OCI-LY3 (cell line): ENCODE measurements around the gene CFAP92.

ENCODE experiments used
- H2AFZ ChIP-seq: fragments of 200-600, 300-600 bp; shearing (Covaris generic); 2 replicates; pipeline ENCODE4 v1.6.0; 2014; ENCODE audit warnings: antibody characterized with exemption, low read depth, low read length
- H3K27ac ChIP-seq: fragments of 200-600, 300-600 bp; sonication (generic); 2 replicates; pipeline ENCODE4 v1.5.1; 2014; ENCODE audit warnings: mild to moderate bottlenecking, low read length, moderate library complexity, mixed read lengths
- H3K27me3 ChIP-seq: fragments of 200-600, 300-600 bp; sonication (generic); 2 replicates; pipeline ENCODE4 v1.6.1; 2014; ENCODE audit warnings: low read depth, low read length, mixed read lengths
- H3K36me3 ChIP-seq: fragments of 200-600, 300-600 bp; sonication (generic); replicated peaks from 2 replicates; pipeline ENCODE3; 2014; ENCODE audit warnings: low read depth, low read length, mixed read lengths
- H3K4me1 ChIP-seq: fragments of 300-600, 200-600 bp; sonication (generic); 2 replicates; pipeline ENCODE4 v1.6.1; 2014; ENCODE audit warnings: low read length, mixed read lengths
- H3K4me2 ChIP-seq: fragments of 200-600, 300-600 bp; sonication (generic); 2 replicates; pipeline ENCODE4 v1.6.1; 2014; ENCODE audit warnings: low read length, mixed read lengths
- H3K4me3 ChIP-seq: fragments of 300-600, 200-600 bp; sonication (generic); 2 replicates; pipeline ENCODE4 v1.5.1; 2014; ENCODE audit warnings: antibody characterized with exemption, mild to moderate bottlenecking, low read length, moderate library complexity
- H3K79me2 ChIP-seq: fragments of 300-600, 200-600 bp; shearing (Covaris generic); 2 replicates; pipeline ENCODE4 v1.6.1; 2014; ENCODE audit warnings: mild to moderate bottlenecking, low read length, mixed read lengths
- H3K9ac ChIP-seq: fragments of 300-600, 200-600 bp; shearing (Covaris generic); 2 replicates; pipeline ENCODE4 v1.6.0; 2014; ENCODE audit warnings: mild to moderate bottlenecking, low read length, moderate library complexity
- H3K9me3 ChIP-seq: fragments of 200-600, 300-600 bp; shearing (Covaris generic); 2 replicates; pipeline ENCODE4 v1.6.1; 2014; ENCODE audit warnings: low read length, mixed read lengths; ENCODE audit not compliant: insufficient read depth
- H4K20me1 ChIP-seq: fragments of 200-600, 300-600 bp; sonication (generic); 2 replicates; pipeline ENCODE4 v1.6.1; 2016; ENCODE audit warnings: low read length, mixed read lengths; ENCODE audit not compliant: insufficient read depth
- CTCF ChIP-seq: fragments of 200-600, 300-600 bp; sonication (generic); IDR thresholded peaks from 2 replicates; pipeline ENCODE4 v1.5.1; 2014; ENCODE audit warnings: antibody characterized with exemption, low read length, low read depth
- EZH2phosphoT487 ChIP-seq: fragments of 200-600 bp; shearing (Covaris generic); IDR thresholded peaks from 2 replicates; pipeline ENCODE4 v1.6.1; 2018; ENCODE audit warnings: antibody characterized with exemption, mixed run types, low read depth

The CFAP92 gene

GRCh38 chr3:128983293-128984069, 10.4 kb downstream of the CFAP92 start:
- Histone ChIP-seq H3K4me1 (no peaks in the 10 kb centered on the region), H3K4me2 (no peak overlapping the region), H3K27ac (no peak overlapping the region), H2AFZ (no peak overlapping the region), H3K4me3 (no peak overlapping the region), H3K36me3 (no peaks in the 10 kb centered on the region), H3K9me3 (no peaks in the 10 kb centered on the region), H4K20me1 (no peaks in the 10 kb centered on the region), H3K9ac (no peak overlapping the region), H3K79me2 (no peaks in the 10 kb centered on the region), H3K27me3 (no peaks in the 10 kb centered on the region)
- no peak for TF ChIP-seq CTCF
- no peak for TF ChIP-seq EZH2phosphoT487

DNA sequence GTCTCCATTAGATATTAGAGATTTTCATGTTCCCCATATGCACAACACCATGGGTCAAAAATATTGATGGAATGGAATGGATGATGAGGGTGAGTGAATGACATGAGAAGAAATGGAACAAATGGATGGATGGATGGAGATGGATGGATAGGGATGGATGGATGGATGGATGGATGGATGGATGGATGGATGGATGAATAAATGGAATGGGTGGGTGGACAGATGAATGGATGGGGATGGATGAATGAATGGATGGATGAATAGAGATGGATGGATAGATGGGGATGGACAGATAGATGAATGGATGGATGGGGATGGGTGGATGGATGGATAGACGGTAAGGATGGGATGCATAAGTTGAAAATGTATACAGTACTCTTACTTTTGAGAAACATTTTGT, 18.6 kb downstream of the CFAP92 start:
- Histone ChIP-seq H3K27me3 (peaks cover 6% of the 10 kb centered on the region; the same call in 1 of the 2 replicates), H3K4me1 (peaks cover 5% of the 10 kb centered on the region; the same call in 1 of the 2 replicates), H2AFZ (no peak overlapping the region), H3K27ac (no peak overlapping the region), H4K20me1 (no peaks in the 10 kb centered on the region), H3K9ac (no peak overlapping the region), H3K79me2 (no peaks in the 10 kb centered on the region), H3K4me2 (no peak overlapping the region), H3K4me3 (no peak overlapping the region), H3K36me3 (no peaks in the 10 kb centered on the region), H3K9me3 (no peaks in the 10 kb centered on the region)
- TF ChIP-seq EZH2phosphoT487 (no peak), CTCF (no peak)

- peak overlapping the region; percentile 71; the same call in 1 of the 2 replicates for H2AFZ ChIP-seq
- H3K9me3 ChIP-seq: no peaks in the 10 kb centered on the region
- no peaks in the 10 kb centered on the region for H4K20me1 ChIP-seq
- H3K4me1 ChIP-seq: peaks cover 7% of the 10 kb centered on the region
- H3K27me3 ChIP-seq: peaks cover 11% of the 10 kb centered on the region; the same call in 1 of the 2 replicates
- H3K4me3 ChIP-seq: no peak overlapping the region
- H3K36me3 ChIP-seq: no peaks in the 10 kb centered on the region
- 0 out of 2 replicates have a peak overlapping the region, but pooled peaks have one; percentile 36 for H3K4me2 ChIP-seq
- no peak overlapping the region for H3K9ac ChIP-seq
- TF ChIP-seq EZH2phosphoT487: no peak
- TF ChIP-seq CTCF: no peak
- no peaks in the 10 kb centered on the region for H3K79me2 ChIP-seq
- H3K27ac ChIP-seq: no peak overlapping the region
These were observed 19.8 kb downstream of the CFAP92 start for GRCh38 chr3:128973988-128974564.

DNA sequence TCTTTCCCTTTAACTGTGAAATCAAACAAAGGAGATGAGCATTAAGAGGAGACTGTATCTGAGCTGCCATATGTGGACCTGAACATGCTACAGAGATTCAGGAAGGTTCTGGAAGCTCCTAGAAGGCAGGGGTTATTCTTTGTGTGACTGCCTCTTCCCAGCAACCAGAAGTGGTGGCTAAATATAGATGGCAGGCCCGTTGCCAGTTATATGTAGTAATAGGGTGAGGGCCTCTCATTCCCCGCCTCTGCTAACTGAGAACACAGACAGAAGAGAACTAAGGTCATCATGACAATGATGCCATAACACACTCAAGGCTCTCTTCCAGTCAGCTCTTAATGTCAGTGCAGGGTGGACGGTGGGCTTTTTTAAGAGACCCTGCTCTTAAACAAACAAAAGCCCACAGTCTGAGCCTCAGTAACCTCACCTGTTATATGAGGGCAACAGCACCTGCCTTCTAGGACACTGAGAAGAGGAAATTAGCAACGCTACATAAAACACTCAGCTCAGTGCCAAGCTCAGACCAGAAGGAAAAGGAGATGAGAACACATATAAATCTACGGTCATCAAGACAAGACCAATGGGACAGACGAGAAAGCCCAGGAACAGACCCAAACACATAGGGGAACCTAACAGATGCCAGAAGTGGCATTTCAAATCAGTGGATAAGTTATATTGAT, 22.3 kb downstream of the CFAP92 start:
- Histone ChIP-seq H4K20me1 (no peaks in the 10 kb centered on the region), H3K27me3 (peaks cover 5% of the 10 kb centered on the region; the same call in 1 of the 2 replicates), H2AFZ (no peak overlapping the region), H3K4me3 (no peak overlapping the region), H3K4me2 (no peak overlapping the region), H3K79me2 (no peaks in the 10 kb centered on the region), H3K36me3 (no peaks in the 10 kb centered on the region), H3K9me3 (no peaks in the 10 kb centered on the region), H3K4me1 (peaks cover 7% of the 10 kb centered on the region), H3K27ac (no peak overlapping the region), H3K9ac (no peak overlapping the region)
- no peak for TF ChIP-seq CTCF
- TF ChIP-seq EZH2phosphoT487: no peak
